ENCODE measurements around the gene CYP27A1.

CYP27A1 gene

DNA sequence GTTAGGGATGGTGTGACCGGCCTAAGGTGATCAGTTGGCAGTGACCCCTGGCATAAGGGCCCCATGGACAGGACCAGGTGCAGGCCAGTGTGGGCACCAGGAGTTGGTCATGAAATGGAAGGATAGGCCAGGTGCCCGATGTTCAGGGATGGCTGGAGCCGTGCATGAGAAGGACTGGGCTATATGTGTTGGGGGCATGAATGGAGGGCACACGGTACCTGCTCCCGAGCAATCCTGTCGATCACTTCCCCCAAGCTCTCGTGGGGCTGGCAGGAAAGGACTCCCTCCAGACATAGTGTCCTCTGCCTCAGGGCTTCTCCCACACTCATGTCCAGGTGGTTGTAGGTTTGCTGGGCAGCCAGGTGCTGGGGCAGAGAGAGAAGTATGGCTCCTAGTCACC, 42.1 kb downstream of the CYP27A1 start:
- CTCF ChIA-PET: no interaction called here
- no peak for DNase-seq (ENCODE audit: low spot score)
- TF ChIP-seq, protein P1, sequence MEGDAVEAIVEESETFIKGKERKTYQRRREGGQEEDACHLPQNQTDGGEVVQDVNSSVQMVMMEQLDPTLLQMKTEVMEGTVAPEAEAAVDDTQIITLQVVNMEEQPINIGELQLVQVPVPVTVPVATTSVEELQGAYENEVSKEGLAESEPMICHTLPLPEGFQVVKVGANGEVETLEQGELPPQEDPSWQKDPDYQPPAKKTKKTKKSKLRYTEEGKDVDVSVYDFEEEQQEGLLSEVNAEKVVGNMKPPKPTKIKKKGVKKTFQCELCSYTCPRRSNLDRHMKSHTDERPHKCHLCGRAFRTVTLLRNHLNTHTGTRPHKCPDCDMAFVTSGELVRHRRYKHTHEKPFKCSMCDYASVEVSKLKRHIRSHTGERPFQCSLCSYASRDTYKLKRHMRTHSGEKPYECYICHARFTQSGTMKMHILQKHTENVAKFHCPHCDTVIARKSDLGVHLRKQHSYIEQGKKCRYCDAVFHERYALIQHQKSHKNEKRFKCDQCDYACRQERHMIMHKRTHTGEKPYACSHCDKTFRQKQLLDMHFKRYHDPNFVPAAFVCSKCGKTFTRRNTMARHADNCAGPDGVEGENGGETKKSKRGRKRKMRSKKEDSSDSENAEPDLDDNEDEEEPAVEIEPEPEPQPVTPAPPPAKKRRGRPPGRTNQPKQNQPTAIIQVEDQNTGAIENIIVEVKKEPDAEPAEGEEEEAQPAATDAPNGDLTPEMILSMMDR (conservative IDR thresholded peaks at IDR 0.05; ENCODE audit: low read depth): no peak
- no peak overlapping the region for H3K27ac ChIP-seq
- POLR2A ChIA-PET (ENCODE audit: low non-redundant PET): no interaction called here

DNA sequence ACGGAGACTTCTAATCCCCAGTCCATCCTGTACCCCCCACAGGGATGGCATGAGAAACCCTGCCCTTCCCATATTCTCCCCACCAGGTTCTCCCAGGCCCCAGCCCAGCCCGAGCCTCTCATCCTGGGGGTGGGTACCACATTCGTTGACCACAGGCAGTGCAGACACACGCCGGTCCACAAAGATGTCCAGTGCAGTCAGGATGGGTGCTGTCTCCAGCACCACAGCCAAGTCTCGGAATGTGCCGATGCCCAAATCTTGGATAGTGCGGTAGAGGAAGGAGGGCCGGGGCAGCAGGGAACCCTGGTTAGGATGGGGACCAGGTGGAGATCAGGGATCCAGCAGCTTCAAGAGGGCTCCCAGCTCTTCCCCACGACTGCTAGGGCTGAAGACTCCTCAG, 44.8 kb downstream of the CYP27A1 start:
- no peak for DNase-seq (ENCODE audit: low spot score)
- ChIA-PET CTCF (no interaction called here), POLR2A (ENCODE audit: low non-redundant PET) (no interaction called here)
- no peak overlapping the region for H3K27ac ChIP-seq
- TF ChIP-seq, protein P1 (conservative IDR thresholded peaks at IDR 0.05; ENCODE audit: low read depth): no peak

GRCh38 chr2:218827701-218828476, 45.9 kb downstream of the CYP27A1 start:
- CTCF ChIA-PET: no interaction called here
- no peak for DNase-seq (ENCODE audit: low spot score)
- TF ChIP-seq, protein P1 (conservative IDR thresholded peaks at IDR 0.05; ENCODE audit: low read depth): no peak
- POLR2A ChIA-PET (ENCODE audit: low non-redundant PET): no interaction called here
- H3K27ac ChIP-seq: no peak overlapping the region

DNA sequence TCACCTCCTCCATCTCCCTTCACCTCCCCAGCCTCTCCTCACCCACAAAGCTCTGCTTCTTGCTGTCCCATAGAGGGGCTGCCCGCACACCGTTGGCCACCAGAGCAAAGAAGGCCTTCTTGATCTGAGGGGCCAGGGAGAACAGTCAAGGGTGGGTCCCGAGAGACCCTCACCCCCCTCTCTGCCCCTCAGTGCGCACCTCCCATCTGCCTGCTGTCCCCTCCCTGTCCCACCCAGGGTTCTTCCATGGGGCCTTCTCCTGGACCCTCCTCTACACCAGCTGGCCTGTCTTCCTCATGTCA, 46.5 kb downstream of the CYP27A1 start:
- CTCF ChIA-PET: interaction anchor here (1.0 kb wide), 1 partner anchor 12 kb away, joined by 6 read pairs; no protein-coding TSS in a partner anchor
- POLR2A ChIA-PET (ENCODE audit: low non-redundant PET): no interaction called here
- TF ChIP-seq, protein P1 (conservative IDR thresholded peaks at IDR 0.05; ENCODE audit: low read depth): no peak
- no peak overlapping the region for H3K27ac ChIP-seq
- no peak for DNase-seq (ENCODE audit: low spot score)

DNA sequence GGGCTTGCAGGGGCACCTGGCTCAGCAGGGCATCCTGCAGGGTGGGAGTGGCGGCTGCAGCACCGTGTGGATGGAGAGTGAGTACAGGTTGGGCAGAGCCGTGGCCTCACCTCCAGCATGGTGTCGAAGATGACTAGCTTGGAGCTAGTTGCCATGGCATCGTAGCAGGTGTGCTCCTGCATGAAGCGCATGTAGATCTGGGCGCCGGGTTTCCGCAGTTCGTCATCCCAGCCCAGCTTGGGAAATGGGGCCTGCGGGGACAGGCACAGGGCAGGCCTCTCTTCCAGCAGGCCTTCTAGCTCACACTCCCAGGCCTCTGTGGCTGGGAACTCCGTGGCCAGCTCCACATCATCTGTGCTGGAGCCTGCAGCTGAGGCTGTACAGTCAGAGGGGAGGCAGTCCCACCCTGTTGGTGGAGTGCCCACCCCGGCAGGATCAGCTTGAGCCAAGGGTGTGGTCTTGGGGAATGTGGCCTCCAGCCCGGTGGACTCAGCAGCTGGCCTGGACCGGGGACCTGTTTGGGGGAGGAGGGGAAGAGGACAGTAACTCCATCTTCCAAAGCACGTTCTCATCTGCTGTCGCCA, 48.0 kb downstream of the CYP27A1 start:
- DNase-seq (ENCODE audit: low spot score): no peak
- POLR2A ChIA-PET (ENCODE audit: low non-redundant PET): no interaction called here

GRCh38 chr2:218830526-218831306, 48.8 kb downstream of the CYP27A1 start:
- ChIA-PET POLR2A (ENCODE audit: low non-redundant PET) (no interaction called here), CTCF (interaction anchor here (0.7 to 2.4 kb wide), 2 partner anchors 17 to 166 kb away, joined by 3 to 6 read pairs; no protein-coding TSS in a partner anchor)
- TF ChIP-seq, protein P1 (conservative IDR thresholded peaks at IDR 0.05; ENCODE audit: low read depth): no peak
- H3K27ac ChIP-seq: no peak overlapping the region
- no peak for DNase-seq (ENCODE audit: low spot score)

More for the DNA sequence above, 48.0 kb downstream of the CYP27A1 start:
- no peak overlapping the region for H3K27ac ChIP-seq
- TF ChIP-seq, protein P1 (conservative IDR thresholded peaks at IDR 0.05; ENCODE audit: low read depth): no peak
- CTCF ChIA-PET: interaction anchor here (2.4 kb wide), 1 partner anchor 18 kb away, joined by 6 read pairs; no protein-coding TSS in a partner anchor
